OCI-LY7 (cell line): ENCODE measurements around the gene ANKDD1A. TPM values are rescaled to one million over a fixed set of nuclear protein-coding genes. Genes with fewer than 3 reads are reported as not detected.

Source experiments
- BruUV-seq: library from RNA; stranded (reverse); fragments of 400-500 nt; replicated peaks from 2 replicates; lab custom pipeline; 2021; lab: Mats Ljungman, UMichigan
- CTCF ChIA-PET: fragments of 300-600 bp; sonication (Branson Sonifier 250); formaldehyde crosslinking; loops from one replicate; lab custom pipeline; 2022; ENCODE audit warnings: antibody characterized with exemption; ENCODE audit not compliant: unreplicated experiment; lab: Charles Lee
- POLR2A ChIA-PET: fragments of 300-600 bp; sonication (Branson Sonifier 250); formaldehyde crosslinking; loops from one replicate; lab custom pipeline; 2022; ENCODE audit warnings: antibody characterized with exemption; lab: Charles Lee
- DNase-seq: peaks from one replicate; pipeline ENCODE4 v3.0.0-alpha.2; 2015; ENCODE audit warnings: low spot score
- H2AFZ ChIP-seq: fragments of 200-600 bp; sonication (generic), shearing (Covaris generic); 2 replicates; pipeline ENCODE4 v1.6.1; 2014; ENCODE audit warnings: mild to moderate bottlenecking, antibody characterized with exemption, low read length, moderate library complexity
- H3K27ac ChIP-seq: fragments of 200-600 bp; sonication (generic); 2 replicates; pipeline ENCODE4 v1.5.1; 2014; ENCODE audit warnings: mixed run types, low read depth, mild to moderate bottlenecking, moderate library complexity, low read length, inconsistent platforms; ENCODE audit not compliant: poor library complexity, severe bottlenecking
- H3K36me3 ChIP-seq: fragments of 200-600 bp; sonication (generic); 2 replicates; pipeline ENCODE4 v1.6.1; 2014; ENCODE audit warnings: mild to moderate bottlenecking, antibody characterized with exemption, low read length, moderate library complexity, mixed read lengths; ENCODE audit not compliant: insufficient read depth
- H3K4me1 ChIP-seq: fragments of 200-600 bp; sonication (generic); 2 replicates; pipeline ENCODE4 v1.5.1; 2014; ENCODE audit warnings: mild to moderate bottlenecking, low read length; ENCODE audit not compliant: insufficient read depth, poor library complexity, severe bottlenecking
- H3K4me2 ChIP-seq: fragments of 200-600 bp; sonication (generic); 2 replicates; pipeline ENCODE4 v1.6.1; 2014; ENCODE audit warnings: mild to moderate bottlenecking, low read length
- H3K4me3 ChIP-seq: fragments of 200-600 bp; sonication (generic); 2 replicates; pipeline ENCODE4 v1.5.1; 2014; ENCODE audit warnings: mild to moderate bottlenecking, low read depth, low read length; ENCODE audit not compliant: poor library complexity, severe bottlenecking
- H3K79me2 ChIP-seq: fragments of 200-600 bp; sonication (generic); 2 replicates; pipeline ENCODE4 v1.6.1; 2016; ENCODE audit warnings: low read depth, mild to moderate bottlenecking, low read length, moderate library complexity, mixed read lengths; ENCODE audit not compliant: insufficient read depth
- H3K9me2 ChIP-seq: fragments of 200-600 bp; sonication (generic); 2 replicates; pipeline ENCODE4 v1.6.1; 2016; ENCODE audit warnings: mild to moderate bottlenecking, low read length, mixed read lengths; ENCODE audit not compliant: insufficient read depth
- H3K9me3 ChIP-seq: fragments of 200-600 bp; sonication (generic); 2 replicates; pipeline ENCODE4 v1.6.1; 2014; ENCODE audit warnings: mild to moderate bottlenecking, mixed run types, low read length, mixed read lengths
- H4K20me1 ChIP-seq: fragments of 200-600 bp; sonication (generic); 2 replicates; pipeline ENCODE4 v1.6.1; 2014; ENCODE audit warnings: mild to moderate bottlenecking, antibody characterized with exemption, low read length, moderate library complexity, mixed read lengths; ENCODE audit not compliant: insufficient read depth
- CTCF ChIP-seq: fragments of 200-600 bp; sonication (generic); conservative IDR thresholded peaks from 2 replicates; pipeline ENCODE4 v1.5.1; 2014; ENCODE audit warnings: mild to moderate bottlenecking, antibody characterized with exemption, low read length, moderate library complexity, mixed read lengths
- EZH2phosphoT487 ChIP-seq: fragments of 200-600 bp; sonication (generic); IDR thresholded peaks from 2 replicates; pipeline ENCODE4 v1.6.1; 2018; ENCODE audit warnings: low read depth, borderline replicate concordance, mild to moderate bottlenecking, mixed run types, antibody characterized with exemption, low read length, moderate library complexity, mixed read lengths
- intact Hi-C: fragments of 100-400 bp; cut with micrococcal nuclease; formaldehyde crosslinking; loops from one replicate; pipeline ENCODE4 v1.10.0; 2022; ENCODE audit not compliant: unreplicated experiment
- total RNA-seq, 2 experiments: library from RNA; depleted of rRNA in 1 of 2; stranded (reverse); fragments of >200 nt in 1 of 2; shearing (Covaris generic) in 1 of 2; gene quantifications; 2 replicates each; pipeline ENCODE4 v1.2.3, GENCODE V29; 2014 to 2022

The ANKDD1A gene
- total RNA-seq, 2 experiments from 2014 or later, result 2.1 to 5.1 TPM

DNA sequence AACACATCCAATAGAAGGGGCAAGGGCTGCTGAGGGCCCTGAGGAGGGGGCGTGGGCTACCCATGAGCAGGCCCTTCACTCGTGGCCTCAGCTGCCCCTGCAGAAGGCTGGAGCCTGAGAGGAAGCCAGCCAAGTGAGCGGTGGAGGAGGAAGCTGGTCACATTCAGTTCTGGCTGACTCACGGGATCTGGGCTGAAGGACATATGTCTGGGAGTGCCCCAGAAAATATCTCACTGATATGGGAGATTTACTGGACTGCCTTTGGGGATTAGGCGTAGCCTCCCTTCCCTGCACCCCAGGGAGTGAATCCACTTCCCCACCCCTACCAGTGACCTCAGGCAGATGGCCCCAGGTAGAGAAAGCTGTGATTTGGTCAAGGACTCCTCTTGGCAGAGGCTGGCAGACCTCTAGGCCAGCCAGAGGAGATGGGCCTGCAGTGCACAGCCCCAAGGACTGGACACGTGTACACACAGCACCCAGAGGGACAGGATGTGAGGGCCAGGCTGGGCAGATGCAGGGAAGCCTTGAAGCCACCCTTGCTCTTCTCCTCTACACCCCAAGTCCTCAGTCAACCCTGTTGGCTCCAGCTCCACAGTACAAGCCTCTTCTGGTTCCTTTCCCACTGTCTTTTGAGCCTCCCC, 14.2 kb upstream of the ANKDD1A start:
- H3K9me3 ChIP-seq, result peaks cover 11% of the 10 kb centered on the region; the same call in 1 of the 2 replicates
- intact Hi-C loops, result loop anchor here (10.0 kb wide), 1 partner anchor 1423 kb away; no protein-coding TSS in a partner anchor
- no TSS peak for BruUV-seq

DNA sequence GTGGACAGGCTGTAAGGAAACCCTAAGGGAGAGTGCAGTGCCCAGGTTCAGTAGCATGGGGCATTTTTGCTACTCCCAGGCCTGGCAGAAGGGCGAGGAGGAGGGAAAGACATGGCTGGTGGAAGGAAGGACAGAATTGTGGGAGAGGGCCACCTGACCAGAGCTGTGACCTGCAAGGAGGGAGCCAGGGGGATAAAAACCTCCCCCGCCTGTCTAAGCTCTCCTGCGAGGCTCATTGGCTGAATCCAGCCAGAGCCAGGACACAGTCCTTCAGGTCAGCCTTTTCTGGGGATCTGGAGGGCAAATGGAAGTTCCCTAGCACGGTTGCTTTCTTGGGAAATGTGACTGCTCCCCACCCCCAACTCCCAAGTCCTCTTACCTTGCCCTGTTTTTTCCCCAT, 13.3 kb upstream of the ANKDD1A start:
- ChIA-PET CTCF (no interaction called here), POLR2A (no interaction called here)
- intact Hi-C loops, result loop anchor here (10.0 kb wide), 1 partner anchor 1424 kb away; no protein-coding TSS in a partner anchor

More for the DNA sequence above, 14.2 kb upstream of the ANKDD1A start:
- no peak overlapping the region for H3K4me3 ChIP-seq
- TF ChIP-seq EZH2phosphoT487 (no peak), CTCF (no peak)
- H3K4me1 ChIP-seq, result peaks cover 46% of the 10 kb centered on the region
- H4K20me1 ChIP-seq, result no peaks in the 10 kb centered on the region
- no peaks in the 10 kb centered on the region for H3K9me2 ChIP-seq
- no peaks in the 10 kb centered on the region for H3K79me2 ChIP-seq
- H2AFZ ChIP-seq, result no peak overlapping the region
- ChIA-PET POLR2A (no interaction called here), CTCF (no interaction called here)
- no peak overlapping the region for H3K27ac ChIP-seq
- H3K4me2 ChIP-seq, result peak overlapping the region; percentile 96; the same call in 1 of the 2 replicates
- no peak for DNase-seq
- H3K36me3 ChIP-seq, result no peaks in the 10 kb centered on the region

More for the DNA sequence above, 13.3 kb upstream of the ANKDD1A start:
- no peak overlapping the region for H2AFZ ChIP-seq
- H3K4me2 ChIP-seq, result no peak overlapping the region
- no peak for DNase-seq
- no peak overlapping the region for H3K4me3 ChIP-seq
- H3K9me3 ChIP-seq, result peaks cover 11% of the 10 kb centered on the region; the same call in 1 of the 2 replicates
- H3K27ac ChIP-seq, result no peak overlapping the region
- BruUV-seq, result no TSS peak
- no peaks in the 10 kb centered on the region for H3K79me2 ChIP-seq
- H3K9me2 ChIP-seq, result no peaks in the 10 kb centered on the region
- TF ChIP-seq EZH2phosphoT487, result no peak
- no peak for TF ChIP-seq CTCF
- peaks cover 37% of the 10 kb centered on the region for H3K4me1 ChIP-seq
- no peaks in the 10 kb centered on the region for H3K36me3 ChIP-seq
- no peaks in the 10 kb centered on the region for H4K20me1 ChIP-seq
